OCI-LY1 (cell line): Measurements from ENCODE around the gene NEU1.

Experiments
- EZH2 ChIP-seq: fragments of 200-600 bp; sonication (generic), shearing (Covaris generic); IDR thresholded peaks from 2 replicates; pipeline ENCODE4 v1.8.0; 2017; ENCODE audit warnings: borderline replicate concordance, mixed run types, mild to moderate bottlenecking, antibody characterized with exemption, low read length, moderate library complexity, mixed read lengths
- TF ChIP-seq, protein P1 (sequence below): fragments of 200-600 bp; sonication (generic), shearing (Covaris generic); IDR thresholded peaks from 2 replicates; pipeline ENCODE4 v1.5.1; 2017; ENCODE audit warnings: mild to moderate bottlenecking, antibody characterized with exemption, low read length, moderate library complexity, mixed read lengths

DNA sequence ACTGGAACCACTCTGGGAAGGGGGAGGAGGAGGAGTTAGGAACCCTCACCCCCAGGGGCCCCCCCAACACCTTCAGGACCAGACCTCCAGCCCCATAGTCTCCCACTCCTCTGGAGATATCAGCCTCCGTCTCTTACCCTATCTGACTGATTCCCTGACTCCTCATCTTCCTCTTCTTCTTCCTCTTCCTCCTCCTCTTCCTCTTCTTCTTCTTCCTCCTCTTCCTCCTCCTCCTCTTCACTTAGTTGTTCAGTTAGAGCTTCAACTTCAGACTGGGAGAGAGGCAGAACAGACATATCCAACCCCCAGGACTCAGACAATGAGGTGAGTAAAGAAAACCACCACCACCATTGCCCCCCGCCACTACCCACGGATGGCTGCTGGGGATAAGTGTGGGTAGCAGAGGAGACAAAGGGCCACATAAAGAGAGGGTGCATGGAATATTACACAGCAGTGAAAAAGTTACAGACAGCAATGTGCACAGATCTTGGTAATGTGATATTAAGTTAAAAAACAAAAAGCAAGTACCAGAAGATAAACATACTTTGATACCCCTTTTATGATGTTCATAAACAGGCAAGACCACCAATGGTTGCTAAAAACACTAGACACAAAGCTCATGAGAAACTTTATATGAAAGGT, 26.8 kb upstream of the NEU1 start:
- TF ChIP-seq, protein P1, sequence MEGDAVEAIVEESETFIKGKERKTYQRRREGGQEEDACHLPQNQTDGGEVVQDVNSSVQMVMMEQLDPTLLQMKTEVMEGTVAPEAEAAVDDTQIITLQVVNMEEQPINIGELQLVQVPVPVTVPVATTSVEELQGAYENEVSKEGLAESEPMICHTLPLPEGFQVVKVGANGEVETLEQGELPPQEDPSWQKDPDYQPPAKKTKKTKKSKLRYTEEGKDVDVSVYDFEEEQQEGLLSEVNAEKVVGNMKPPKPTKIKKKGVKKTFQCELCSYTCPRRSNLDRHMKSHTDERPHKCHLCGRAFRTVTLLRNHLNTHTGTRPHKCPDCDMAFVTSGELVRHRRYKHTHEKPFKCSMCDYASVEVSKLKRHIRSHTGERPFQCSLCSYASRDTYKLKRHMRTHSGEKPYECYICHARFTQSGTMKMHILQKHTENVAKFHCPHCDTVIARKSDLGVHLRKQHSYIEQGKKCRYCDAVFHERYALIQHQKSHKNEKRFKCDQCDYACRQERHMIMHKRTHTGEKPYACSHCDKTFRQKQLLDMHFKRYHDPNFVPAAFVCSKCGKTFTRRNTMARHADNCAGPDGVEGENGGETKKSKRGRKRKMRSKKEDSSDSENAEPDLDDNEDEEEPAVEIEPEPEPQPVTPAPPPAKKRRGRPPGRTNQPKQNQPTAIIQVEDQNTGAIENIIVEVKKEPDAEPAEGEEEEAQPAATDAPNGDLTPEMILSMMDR: no peak
- no peak for TF ChIP-seq EZH2
